MM.1S (cell line): ENCODE data around the gene NQO2.

Experiments
- DNase-seq: peaks from one replicate; pipeline ENCODE4 v3.0.0-alpha.2; 2015
- H2AFZ ChIP-seq: fragments of 300-600 bp; sonication (generic); 2 replicates; pipeline ENCODE4 v1.6.0; 2016; ENCODE audit warnings: antibody characterized with exemption, low read length
- H3F3A ChIP-seq: fragments of 300-600 bp; sonication (generic); 2 replicates; pipeline ENCODE4 v1.6.1; 2016; ENCODE audit warnings: mild to moderate bottlenecking, antibody characterized with exemption, low read length, moderate library complexity, mixed read lengths; ENCODE audit not compliant: insufficient read depth
- H3K27ac ChIP-seq: fragments of 300-600 bp; sonication (generic); 2 replicates; pipeline ENCODE4 v1.5.1; 2016; ENCODE audit warnings: mild to moderate bottlenecking, low read length
- H3K27me3 ChIP-seq: fragments of 300-600 bp; sonication (generic); replicated peaks from 2 replicates; pipeline ENCODE4 v1.6.0; 2016; ENCODE audit warnings: low read length; ENCODE audit not compliant: insufficient read depth
- H3K36me3 ChIP-seq: fragments of 300-600 bp; sonication (generic); replicated peaks from 2 replicates; pipeline ENCODE4 v1.6.1; 2016; ENCODE audit warnings: mild to moderate bottlenecking, low read length, mixed read lengths; ENCODE audit not compliant: insufficient read depth
- H3K4me1 ChIP-seq: fragments of 300-600 bp; sonication (generic); 2 replicates; pipeline ENCODE4 v1.6.1; 2016; ENCODE audit warnings: low read length, mixed read lengths
- H3K4me2 ChIP-seq: fragments of 300-600 bp; sonication (generic); 2 replicates; pipeline ENCODE4 v1.6.0; 2016; ENCODE audit warnings: low read depth, low read length
- H3K4me3 ChIP-seq: fragments of 300-600 bp; sonication (generic); 2 replicates; pipeline ENCODE4 v1.5.1; 2016; ENCODE audit warnings: low read length, mixed read lengths
- H3K79me2 ChIP-seq: fragments of 300-600 bp; sonication (generic); 2 replicates; pipeline ENCODE4 v1.6.1; 2016; ENCODE audit warnings: mixed run types, low read length, mixed read lengths
- H3K9ac ChIP-seq: fragments of 300-600 bp; sonication (generic); 2 replicates; pipeline ENCODE4 v1.6.1; 2016; ENCODE audit warnings: low read length, mixed read lengths
- H3K9me2 ChIP-seq: fragments of 300-600 bp; sonication (generic); replicated peaks from 2 replicates; pipeline ENCODE4 v1.6.1; 2016; ENCODE audit warnings: mild to moderate bottlenecking, low read length, mixed read lengths; ENCODE audit not compliant: insufficient read depth
- H3K9me3 ChIP-seq: fragments of 300-600 bp; sonication (generic); replicated peaks from 2 replicates; pipeline ENCODE4 v1.6.1; 2016; ENCODE audit warnings: mild to moderate bottlenecking, low read length, mixed read lengths; ENCODE audit not compliant: insufficient read depth
- H4K20me1 ChIP-seq: fragments of 300-600 bp; sonication (generic); 2 replicates; pipeline ENCODE4 v1.6.1; 2016; ENCODE audit warnings: mild to moderate bottlenecking, low read length, moderate library complexity, mixed read lengths; ENCODE audit not compliant: insufficient read depth
- CTCF ChIP-seq: fragments of 300-600 bp; sonication (generic); IDR thresholded peaks from 2 replicates; pipeline ENCODE4 v1.5.1; 2016; ENCODE audit warnings: antibody characterized with exemption, low read length, mixed read lengths
- EZH2 ChIP-seq: fragments of 300-600 bp; sonication (generic); optimal IDR thresholded peaks from 2 replicates; pipeline ENCODE3; 2017; ENCODE audit warnings: low read depth, mild to moderate bottlenecking, antibody characterized with exemption, low read length, mixed read lengths
- EZH2phosphoT487 ChIP-seq: fragments of 300-600 bp; sonication (generic); IDR thresholded peaks from 2 replicates; pipeline ENCODE4 v1.6.1; 2018; ENCODE audit warnings: antibody characterized with exemption, low read length

Gene NQO2

GRCh38 chr6:2980465-2980855, 19.2 kb upstream of the NQO2 start:
- no peaks in the 10 kb centered on the region for H3K79me2 ChIP-seq
- no peaks in the 10 kb centered on the region for H3K9me2 ChIP-seq
- no peak for DNase-seq
- H3K27ac ChIP-seq = no peak overlapping the region
- peaks cover 13% of the 10 kb centered on the region for H3F3A ChIP-seq
- peaks cover 11% of the 10 kb centered on the region for H3K4me1 ChIP-seq
- H3K9ac ChIP-seq = no peak overlapping the region
- no peak overlapping the region for H3K4me3 ChIP-seq
- H4K20me1 ChIP-seq = no peaks in the 10 kb centered on the region
- H3K36me3 ChIP-seq = no peaks in the 10 kb centered on the region
- no peak overlapping the region for H3K4me2 ChIP-seq
- no peaks in the 10 kb centered on the region for H3K9me3 ChIP-seq
- no peak overlapping the region for H2AFZ ChIP-seq
- TF ChIP-seq EZH2phosphoT487 = no peak
- H3K27me3 ChIP-seq = no peaks in the 10 kb centered on the region

- no peak overlapping the region for H3K4me2 ChIP-seq
- H3K9me2 ChIP-seq = no peaks in the 10 kb centered on the region
- H3K9ac ChIP-seq = no peak overlapping the region
- H3K4me3 ChIP-seq = no peak overlapping the region
- no peaks in the 10 kb centered on the region for H3K79me2 ChIP-seq
- no peaks in the 10 kb centered on the region for H3K27me3 ChIP-seq
- H3K36me3 ChIP-seq = no peaks in the 10 kb centered on the region
- TF ChIP-seq EZH2phosphoT487 = no peak
- no peak overlapping the region for H3K27ac ChIP-seq
- H4K20me1 ChIP-seq = no peaks in the 10 kb centered on the region
- no peaks in the 10 kb centered on the region for H3K4me1 ChIP-seq
- DNase-seq = no peak
- H3K9me3 ChIP-seq = no peaks in the 10 kb centered on the region
- H2AFZ ChIP-seq = no peak overlapping the region
- H3F3A ChIP-seq = no peaks in the 10 kb centered on the region
Measured at GRCh38 chr6:2982426-2983117, 17.1 kb upstream of the NQO2 start.

GRCh38 chr6:2984738-2985406, 14.8 kb upstream of the NQO2 start:
- no peak for DNase-seq
- H2AFZ ChIP-seq = no peak overlapping the region
- H3K4me2 ChIP-seq = no peak overlapping the region
- H3K27me3 ChIP-seq = no peaks in the 10 kb centered on the region
- no peaks in the 10 kb centered on the region for H3K79me2 ChIP-seq
- H3K9me3 ChIP-seq = no peaks in the 10 kb centered on the region
- no peaks in the 10 kb centered on the region for H4K20me1 ChIP-seq
- no peak for TF ChIP-seq CTCF
- TF ChIP-seq EZH2phosphoT487 = no peak
- TF ChIP-seq EZH2 = no peak
- H3K36me3 ChIP-seq = no peaks in the 10 kb centered on the region
- H3K4me3 ChIP-seq = no peak overlapping the region
- no peak overlapping the region for H3K9ac ChIP-seq
- H3K9me2 ChIP-seq = no peaks in the 10 kb centered on the region
- H3K27ac ChIP-seq = no peak overlapping the region
- peaks cover 21% of the 10 kb centered on the region for H3F3A ChIP-seq
- H3K4me1 ChIP-seq = peaks cover 7% of the 10 kb centered on the region

- Histone ChIP-seq H3K4me3 (no peak overlapping the region), H3K27ac (no peak overlapping the region), H3K27me3 (no peaks in the 10 kb centered on the region), H3K9ac (no peak overlapping the region), H3F3A (peaks cover 28% of the 10 kb centered on the region), H3K4me1 (peaks cover 7% of the 10 kb centered on the region), H3K9me3 (no peaks in the 10 kb centered on the region), H3K79me2 (no peaks in the 10 kb centered on the region), H4K20me1 (no peaks in the 10 kb centered on the region), H3K9me2 (no peaks in the 10 kb centered on the region), H3K4me2 (no peak overlapping the region), H2AFZ (no peak overlapping the region), H3K36me3 (no peaks in the 10 kb centered on the region)
- DNase-seq = no peak
- TF ChIP-seq CTCF (no peak), EZH2phosphoT487 (no peak), EZH2 (no peak)
Measured at GRCh38 chr6:2986722-2987221, 12.9 kb upstream of the NQO2 start.
